HepG2 (cell line): ENCODE results near the gene PLXNA4.

Experiments used
- ATM ChIP-seq: fragments of 450-650 bp; IDR thresholded peaks from 2 replicates; pipeline ENCODE4 v1.7.1; 2017; ENCODE audit warnings: mild to moderate bottlenecking, borderline replicate concordance
- CREM ChIP-seq, 2 experiments: sonication (generic) in 1 of 2; formaldehyde crosslinking in 1 of 2; IDR thresholded peaks; 2 replicates each; pipeline versions ENCODE4 v1.4.0 to v1.6.1; 2016 to 2020; ENCODE audit warnings: antibody characterized with exemption in 1 of 2, mild to moderate bottlenecking in 1 of 2, missing genetic modification reagents in 1 of 2
- CTCF ChIP-seq: sonication (generic); formaldehyde crosslinking; IDR thresholded peaks from 2 replicates; pipeline ENCODE4 v1.5.0; 2020; ENCODE audit warnings: mild to moderate bottlenecking, missing genetic modification reagents, moderate library complexity
- KDM5A ChIP-seq: fragments of 200-600 bp; sonication (generic); IDR thresholded peaks from 2 replicates; pipeline ENCODE4 v1.7.0; 2018; ENCODE audit warnings: antibody characterized with exemption, mild to moderate bottlenecking, low read length, borderline replicate concordance
- MYC ChIP-seq: sonication (generic); formaldehyde crosslinking; IDR thresholded peaks from 2 replicates; pipeline ENCODE4 v1.9.0; 2021; ENCODE audit warnings: missing genetic modification reagents, borderline replicate concordance
- POLR2A ChIP-seq, 2 experiments: IDR thresholded peaks; 2 replicates each; pipeline ENCODE4 v1.6.1; 2011; ENCODE audit warnings: low read depth in 2 of 2, low read length in 2 of 2, mild to moderate bottlenecking in 1 of 2, moderate library complexity in 1 of 2; ENCODE audit not compliant: insufficient read depth in 1 of 2
- RBM39 ChIP-seq: fragments of 200-400 bp; formaldehyde crosslinking; IDR thresholded peaks from one replicate; pipeline ENCODE4 v1.6.1; 2018; ENCODE audit warnings: antibody characterized with exemption, mild to moderate bottlenecking, low read depth, low read length; ENCODE audit not compliant: poor library complexity, severe bottlenecking
- ZBTB39 ChIP-seq: sonication (generic); formaldehyde crosslinking; IDR thresholded peaks from 2 replicates; pipeline ENCODE4 v1.5.0; 2020; ENCODE audit warnings: missing genetic modification reagents

- TF ChIP-seq ZBTB39 (CRISPR knock-in tag) = no peak
- TF ChIP-seq CTCF (CRISPR knock-in tag) = no peak
- TF ChIP-seq KDM5A = no peak
- TF ChIP-seq POLR2A (IDR thresholded peaks at IDR 0.05; ENCODE audit: insufficient read depth in 1 of 2, low read depth in 2 of 2, low read length in 2 of 2) = no peak
- TF ChIP-seq RBM39 = no peak
- TF ChIP-seq MYC (CRISPR knock-in tag) = no peak
- no peak for TF ChIP-seq ATM
- TF ChIP-seq CREM (IDR thresholded peaks at IDR 0.05) = no peak
- no peak for TF ChIP-seq CREM (CRISPR knock-in tag; IDR thresholded peaks at IDR 0.05)
Measured at GRCh38 chr7:132490474-132490873, 85.8 kb downstream of the PLXNA4 start.
